Measurements from ENCODE around the gene RAB6A. TPM values are rescaled to one million over a fixed set of nuclear protein-coding genes. Genes with fewer than 3 reads are reported as not detected.

The RAB6A gene
- total RNA-seq, 1 experiment from 2014 or later: 92.3 TPM

DNA sequence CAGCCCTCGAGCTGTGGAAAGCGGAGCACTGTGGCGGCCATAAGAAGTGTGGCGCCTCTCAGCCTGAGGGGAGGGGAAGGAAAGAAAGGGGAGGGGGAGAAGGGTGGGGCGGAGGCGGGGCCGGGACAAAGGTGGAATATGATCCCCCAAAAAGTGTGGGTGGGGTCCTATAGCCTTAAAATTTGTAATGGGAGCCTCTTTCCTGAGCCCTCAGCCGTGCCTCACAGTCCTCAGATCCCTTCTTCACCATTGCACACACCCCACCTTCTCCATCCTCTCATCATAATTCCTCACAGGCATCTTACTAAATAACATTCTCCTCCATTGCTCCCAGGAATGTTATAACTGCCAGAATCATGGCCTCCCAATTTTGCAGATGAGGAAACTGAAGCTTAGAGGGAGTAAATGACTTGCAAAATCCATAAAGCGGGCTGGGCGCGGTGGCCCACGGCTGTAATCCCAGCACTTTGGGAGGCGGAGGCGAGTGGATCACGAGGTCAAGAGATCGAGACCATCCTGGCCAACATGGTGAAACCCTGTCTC lies 600 bp upstream of the RAB6A start:
- H3K27me3 Mint-ChIP-seq (ENCODE audit: unreplicated experiment): peaks cover 3% of the 10 kb centered on the region
- H3K4me1 Mint-ChIP-seq (ENCODE audit: low read depth, unreplicated experiment): no peaks in the 10 kb centered on the region
- CTCF ChIA-PET: interaction anchor here (0.6 to 2.8 kb wide), 7 partner anchors 10 to 170 kb away, joined by 3 to 26 read pairs (median 3); no protein-coding TSS in a partner anchor
- H3K36me3 Mint-ChIP-seq (ENCODE audit: insufficient read depth, unreplicated experiment): peaks cover 32% of the 10 kb centered on the region
- peak overlapping the region; percentile 91 for H3K4me3 Mint-ChIP-seq (ENCODE audit: low read depth, unreplicated experiment)
- BruUV-seq (replicated peaks): TSS peak; percentile 19
- DNase-seq: no peak
- intact Hi-C loops (cut with micrococcal nuclease; ENCODE audit: unreplicated experiment): loop anchor here (2.0 kb wide), 1 partner anchor 17 kb away; no protein-coding TSS in a partner anchor
- TF ChIP-seq, protein P1, sequence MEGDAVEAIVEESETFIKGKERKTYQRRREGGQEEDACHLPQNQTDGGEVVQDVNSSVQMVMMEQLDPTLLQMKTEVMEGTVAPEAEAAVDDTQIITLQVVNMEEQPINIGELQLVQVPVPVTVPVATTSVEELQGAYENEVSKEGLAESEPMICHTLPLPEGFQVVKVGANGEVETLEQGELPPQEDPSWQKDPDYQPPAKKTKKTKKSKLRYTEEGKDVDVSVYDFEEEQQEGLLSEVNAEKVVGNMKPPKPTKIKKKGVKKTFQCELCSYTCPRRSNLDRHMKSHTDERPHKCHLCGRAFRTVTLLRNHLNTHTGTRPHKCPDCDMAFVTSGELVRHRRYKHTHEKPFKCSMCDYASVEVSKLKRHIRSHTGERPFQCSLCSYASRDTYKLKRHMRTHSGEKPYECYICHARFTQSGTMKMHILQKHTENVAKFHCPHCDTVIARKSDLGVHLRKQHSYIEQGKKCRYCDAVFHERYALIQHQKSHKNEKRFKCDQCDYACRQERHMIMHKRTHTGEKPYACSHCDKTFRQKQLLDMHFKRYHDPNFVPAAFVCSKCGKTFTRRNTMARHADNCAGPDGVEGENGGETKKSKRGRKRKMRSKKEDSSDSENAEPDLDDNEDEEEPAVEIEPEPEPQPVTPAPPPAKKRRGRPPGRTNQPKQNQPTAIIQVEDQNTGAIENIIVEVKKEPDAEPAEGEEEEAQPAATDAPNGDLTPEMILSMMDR (IDR thresholded peaks at IDR 0.05; ENCODE audit: unreplicated experiment): no peak
- H3K27ac Mint-ChIP-seq (ENCODE audit: unreplicated experiment): peak overlapping the region; percentile 78
- no peaks in the 10 kb centered on the region for H3K9me3 Mint-ChIP-seq (ENCODE audit: low read depth, unreplicated experiment)

DNA sequence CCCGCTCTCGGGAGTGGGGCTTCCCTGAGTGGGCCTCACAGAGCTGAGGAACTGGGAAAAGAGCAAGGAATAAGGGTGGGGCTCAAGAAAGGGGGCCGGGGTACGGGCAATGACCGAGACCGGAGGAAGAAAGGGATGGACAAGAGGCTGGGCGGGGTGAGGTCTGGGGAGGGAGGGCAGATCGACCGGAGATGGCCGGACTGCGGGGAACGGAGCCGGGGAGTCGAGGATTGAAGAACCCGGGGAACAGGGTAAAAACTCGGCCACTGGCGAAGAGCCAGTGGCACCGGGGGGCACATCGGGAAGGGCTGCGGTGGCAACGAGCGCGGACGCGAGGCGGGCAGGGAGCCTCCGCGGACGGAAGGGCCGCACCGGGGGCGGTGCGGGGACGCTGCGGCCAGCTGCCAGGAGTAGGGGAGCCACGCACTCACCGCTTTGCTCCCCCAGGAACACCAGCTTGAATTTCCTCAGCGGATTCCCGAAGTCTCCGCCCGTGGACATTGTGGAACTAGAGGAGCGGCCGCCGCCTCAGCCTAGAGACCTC lies 667 bp downstream of the RAB6A start:
- Mint-ChIP-seq H3K36me3 (ENCODE audit: insufficient read depth, unreplicated experiment) (peaks cover 32% of the 10 kb centered on the region), H3K27ac (ENCODE audit: unreplicated experiment) (peak overlapping the region; percentile 78), H3K9me3 (ENCODE audit: low read depth, unreplicated experiment) (no peaks in the 10 kb centered on the region), H3K4me1 (ENCODE audit: low read depth, unreplicated experiment) (no peaks in the 10 kb centered on the region), H3K27me3 (ENCODE audit: unreplicated experiment) (no peaks in the 10 kb centered on the region), H3K4me3 (ENCODE audit: low read depth, unreplicated experiment) (peak overlapping the region; percentile 91)
- DNase-seq: peak; percentile 25
- CTCF ChIA-PET: interaction anchor here (0.9 to 2.8 kb wide), 3 partner anchors 19 to 171 kb away, joined by 3 to 26 read pairs (median 4); no protein-coding TSS in a partner anchor
- BruUV-seq (replicated peaks): no TSS peak
- intact Hi-C loops (cut with micrococcal nuclease; ENCODE audit: unreplicated experiment): loop anchor here (2.0 kb wide), 1 partner anchor 19 kb away; no protein-coding TSS in a partner anchor
- TF ChIP-seq, protein P1 (IDR thresholded peaks at IDR 0.05; ENCODE audit: unreplicated experiment): no peak

DNA sequence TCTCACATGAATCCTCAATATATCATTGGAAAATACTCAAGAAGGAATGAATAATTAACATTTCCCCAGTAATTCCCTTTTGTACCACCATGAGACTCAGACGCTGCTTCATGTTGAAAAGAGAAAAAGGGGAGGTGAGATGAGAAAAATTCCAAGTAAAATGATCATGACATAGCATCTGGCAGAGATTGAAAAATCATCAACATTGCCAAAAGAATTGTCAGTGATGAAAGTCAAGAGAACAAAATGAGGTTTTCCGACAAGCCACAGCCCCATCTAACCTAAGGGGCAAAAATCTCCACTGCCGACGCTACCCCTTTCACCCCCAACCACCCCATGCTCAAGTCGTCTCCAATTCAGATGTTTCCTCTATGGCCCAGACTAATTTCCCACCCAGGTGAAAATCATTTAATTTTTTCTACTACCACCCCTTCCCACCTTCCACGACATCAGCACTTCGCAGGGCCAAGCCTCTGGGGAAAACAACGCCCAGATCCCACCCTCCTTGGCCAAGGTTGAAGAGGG lies 1.2 kb downstream of the RAB6A start:
- DNase-seq: no peak

DNA sequence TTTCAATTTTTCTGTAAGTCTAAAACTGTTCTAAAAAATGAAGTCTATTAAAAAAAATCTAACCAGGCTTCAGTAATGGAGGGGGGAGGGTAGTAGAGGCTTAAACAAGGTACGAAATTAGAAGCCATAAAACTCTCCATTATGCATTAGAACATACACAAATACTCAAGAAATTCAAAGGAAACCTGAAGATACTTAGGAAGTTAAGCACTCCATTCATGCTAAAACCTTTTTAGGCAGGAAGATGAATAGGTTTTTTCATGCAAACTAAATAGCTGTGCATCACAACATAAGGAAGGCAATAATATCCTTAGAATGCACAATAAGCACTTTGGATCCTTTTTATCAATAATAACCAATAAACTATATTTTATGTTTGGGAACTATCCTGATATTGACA lies 2.4 kb downstream of the RAB6A start:
- Mint-ChIP-seq H3K4me1 (ENCODE audit: low read depth, unreplicated experiment) (no peaks in the 10 kb centered on the region), H3K27ac (ENCODE audit: unreplicated experiment) (no peak overlapping the region), H3K9me3 (ENCODE audit: low read depth, unreplicated experiment) (no peaks in the 10 kb centered on the region), H3K36me3 (ENCODE audit: insufficient read depth, unreplicated experiment) (peaks cover 32% of the 10 kb centered on the region), H3K4me3 (ENCODE audit: low read depth, unreplicated experiment) (peak overlapping the region; percentile 91), H3K27me3 (ENCODE audit: unreplicated experiment) (no peaks in the 10 kb centered on the region)
- intact Hi-C loops (cut with micrococcal nuclease; ENCODE audit: unreplicated experiment): no loop called here
- CTCF ChIA-PET: interaction anchor here (0.5 kb wide), 1 partner anchor 87 kb away, joined by 4 read pairs; no protein-coding TSS in a partner anchor
- DNase-seq: no peak
- no TSS peak for BruUV-seq (replicated peaks)
- TF ChIP-seq, protein P1 (IDR thresholded peaks at IDR 0.05; ENCODE audit: unreplicated experiment): no peak

More for the DNA sequence above, 1.2 kb downstream of the RAB6A start:
- H3K9me3 Mint-ChIP-seq (ENCODE audit: low read depth, unreplicated experiment): no peaks in the 10 kb centered on the region
- peak overlapping the region; percentile 78 for H3K27ac Mint-ChIP-seq (ENCODE audit: unreplicated experiment)
- no peaks in the 10 kb centered on the region for H3K4me1 Mint-ChIP-seq (ENCODE audit: low read depth, unreplicated experiment)
- TF ChIP-seq, protein P1 (IDR thresholded peaks at IDR 0.05; ENCODE audit: unreplicated experiment): no peak
- peaks cover 32% of the 10 kb centered on the region for H3K36me3 Mint-ChIP-seq (ENCODE audit: insufficient read depth, unreplicated experiment)
- no peaks in the 10 kb centered on the region for H3K27me3 Mint-ChIP-seq (ENCODE audit: unreplicated experiment)
- intact Hi-C loops (cut with micrococcal nuclease; ENCODE audit: unreplicated experiment): loop anchor here (2.0 kb wide), 1 partner anchor 19 kb away; no protein-coding TSS in a partner anchor
- BruUV-seq (replicated peaks): no TSS peak
- CTCF ChIA-PET: no interaction called here
- H3K4me3 Mint-ChIP-seq (ENCODE audit: low read depth, unreplicated experiment): peak overlapping the region; percentile 91

Data from Calu3 (cell line).